GM18868 (cell line): ENCODE results near the gene ERMARD.

Source experiments
- ATAC-seq: cut with Tn5 transposase; IDR thresholded peaks from one replicate; pipeline ENCODE4 v1.9.1; 2021; ENCODE audit warnings: mild to moderate bottlenecking, moderate library complexity; ENCODE audit not compliant: unreplicated experiment

The ERMARD gene

DNA sequence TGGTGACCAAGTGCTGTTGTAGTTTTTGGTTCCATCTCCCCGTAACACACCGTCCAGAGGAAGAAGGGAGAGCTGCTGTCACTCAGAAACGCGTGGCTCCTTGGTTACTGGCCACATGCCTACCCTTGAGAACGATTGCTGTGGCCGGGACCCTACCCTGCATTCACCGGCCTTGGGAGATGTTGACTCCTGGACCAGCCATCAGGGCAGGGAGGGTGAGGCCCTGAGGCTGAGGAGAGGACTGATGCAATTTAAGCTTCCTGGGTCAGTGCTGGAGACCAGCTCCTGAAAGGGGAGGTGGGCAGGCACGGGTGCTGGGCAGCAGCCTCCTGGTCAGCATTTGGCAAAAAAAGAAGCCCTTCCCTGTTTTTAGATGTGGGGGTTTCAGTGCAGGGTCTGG lies 31.5 kb downstream of the ERMARD start:
- no peak for ATAC-seq

DNA sequence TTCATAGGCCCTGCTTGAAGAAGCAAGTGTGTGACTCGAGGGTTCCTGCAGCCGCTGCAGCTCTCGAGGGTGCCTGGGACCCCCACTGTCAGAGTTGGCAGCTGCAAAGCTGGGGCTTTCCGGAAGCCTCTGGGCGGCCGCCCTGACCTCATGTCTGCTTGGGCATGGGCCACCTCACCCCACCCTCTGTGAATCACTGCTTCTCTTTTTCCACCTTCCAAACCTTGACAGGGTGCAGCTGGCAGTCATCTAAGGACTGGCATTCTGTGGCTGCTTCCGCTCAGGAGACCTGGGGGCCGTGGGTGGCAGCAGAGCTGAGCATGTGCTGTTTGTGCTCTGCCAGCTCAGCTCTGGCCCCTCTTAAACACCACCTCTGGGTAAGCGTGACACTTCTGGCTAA lies 32.0 kb downstream of the ERMARD start:
- no peak for ATAC-seq

DNA sequence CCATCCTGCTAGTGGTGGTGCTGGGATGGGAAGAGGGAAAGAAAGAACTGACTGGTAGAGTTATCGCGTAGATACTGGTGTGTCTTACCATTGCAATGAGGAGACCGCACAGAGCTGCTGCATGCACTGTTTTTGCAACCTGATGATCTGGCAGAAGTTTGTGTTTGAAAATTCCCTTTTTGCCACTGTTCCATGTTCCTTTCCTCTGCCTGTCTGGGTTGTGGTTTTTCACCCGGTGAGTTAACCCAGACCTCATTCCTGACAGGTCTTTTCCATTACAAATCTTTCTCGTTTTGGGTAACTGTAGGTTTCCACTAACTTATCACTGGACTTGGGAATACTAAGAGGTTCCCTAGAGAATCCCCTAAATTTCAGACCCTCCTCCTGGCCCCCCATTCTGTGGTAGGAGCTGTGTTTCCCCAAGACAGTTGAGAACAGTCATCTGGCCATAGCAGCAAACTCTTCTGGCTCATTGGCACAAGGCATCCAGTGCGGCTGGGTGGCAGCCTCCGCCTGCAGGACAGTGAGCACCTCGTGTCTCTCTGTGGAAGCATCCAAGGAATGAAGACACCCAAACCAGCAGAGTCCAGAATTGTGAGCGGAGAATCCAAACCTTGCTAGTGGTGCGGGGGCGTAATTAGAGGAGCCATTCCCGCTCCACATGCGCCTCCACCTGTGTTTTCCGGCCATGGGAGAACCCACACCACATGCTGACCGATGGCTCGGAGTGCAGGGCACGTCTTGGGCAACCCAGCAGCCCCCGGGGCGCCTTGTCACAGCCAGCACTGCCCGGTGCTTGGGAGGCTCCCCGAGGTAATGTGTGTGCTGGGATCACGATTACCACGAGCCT lies 32.8 kb downstream of the ERMARD start:
- no peak for ATAC-seq

DNA sequence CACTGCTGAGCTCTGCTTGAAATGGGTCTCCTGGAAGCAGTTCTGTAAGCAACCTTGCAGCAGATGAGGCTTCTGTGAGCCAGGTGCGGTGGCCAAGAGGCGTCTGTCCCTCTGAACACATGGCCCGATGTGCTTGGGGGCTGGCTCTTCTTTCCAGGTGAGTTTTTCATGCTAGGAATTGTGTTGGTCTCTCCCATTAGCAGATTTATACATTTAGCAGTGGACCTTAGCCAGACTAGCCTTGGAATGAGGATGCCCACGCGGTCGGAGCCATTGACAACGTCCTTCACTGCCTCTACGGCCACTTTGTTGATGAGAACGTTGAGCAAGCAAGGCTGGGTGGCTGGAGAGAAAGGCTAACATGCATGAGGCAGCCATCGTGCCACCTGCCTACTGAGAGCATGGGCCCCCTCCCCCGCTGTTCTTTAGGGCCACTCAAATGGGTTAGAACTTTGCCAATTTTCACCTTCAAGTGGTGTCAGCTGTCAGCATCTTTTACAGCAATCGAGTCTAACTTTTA lies 33.5 kb downstream of the ERMARD start:
- no peak for ATAC-seq

DNA sequence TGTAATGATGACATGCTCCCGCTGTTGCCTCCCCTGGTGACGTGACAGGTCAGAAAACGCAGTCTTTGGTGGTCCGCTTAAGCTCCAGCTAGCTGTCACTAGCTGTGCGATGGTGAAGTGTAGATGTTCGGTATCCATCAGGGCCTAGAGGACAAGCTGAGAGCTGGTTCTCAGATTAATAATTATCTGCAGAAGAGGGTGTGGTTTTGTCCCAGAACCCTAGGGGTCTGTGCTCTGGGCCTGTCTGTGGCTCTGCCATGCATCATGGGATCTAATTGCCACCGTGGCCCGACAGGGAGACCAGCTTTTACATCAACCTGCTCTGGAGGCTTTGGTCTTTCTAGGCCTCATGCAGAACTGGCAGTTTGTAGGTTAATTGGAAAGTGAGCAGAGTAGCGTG lies 34.1 kb downstream of the ERMARD start:
- no peak for ATAC-seq

DNA sequence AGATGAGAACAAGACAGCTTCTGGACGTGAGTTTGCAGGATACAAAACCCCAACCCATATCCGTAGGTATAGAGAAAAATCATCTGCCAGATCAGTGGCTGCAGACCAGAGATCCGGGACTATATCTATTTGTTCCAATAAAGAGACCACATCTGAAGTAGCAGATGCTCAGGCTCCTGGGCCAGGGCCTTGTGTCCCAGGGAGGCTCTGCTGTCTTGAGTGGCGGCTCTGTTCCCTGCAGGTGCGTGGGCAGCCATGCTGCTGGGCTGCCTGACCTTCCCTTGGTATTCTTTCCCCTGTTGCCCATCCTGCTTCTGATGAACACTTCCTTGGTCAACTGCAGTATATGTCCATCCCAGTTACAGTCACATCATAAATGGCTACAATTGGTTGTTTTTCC lies 34.9 kb downstream of the ERMARD start:
- no peak for ATAC-seq

DNA sequence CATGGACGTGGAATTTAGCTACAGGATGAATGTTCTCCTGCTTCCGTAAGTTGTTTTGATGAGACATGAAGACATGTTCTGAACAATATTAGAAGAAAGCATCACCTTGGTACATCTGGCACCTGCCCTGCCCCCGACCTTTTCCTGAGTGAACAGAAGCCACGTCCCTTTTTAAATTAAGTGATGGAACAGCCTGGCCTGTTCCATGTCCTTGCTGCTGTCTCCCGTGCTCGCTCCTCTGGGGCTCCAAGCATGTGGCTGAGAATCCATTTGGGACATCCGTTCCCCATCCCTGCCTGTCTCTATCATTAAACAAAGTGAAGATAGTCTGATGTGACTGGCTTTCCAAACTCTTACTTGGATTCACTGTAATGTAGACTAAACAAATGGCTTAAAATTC lies 36.4 kb downstream of the ERMARD start:
- no peak for ATAC-seq

DNA sequence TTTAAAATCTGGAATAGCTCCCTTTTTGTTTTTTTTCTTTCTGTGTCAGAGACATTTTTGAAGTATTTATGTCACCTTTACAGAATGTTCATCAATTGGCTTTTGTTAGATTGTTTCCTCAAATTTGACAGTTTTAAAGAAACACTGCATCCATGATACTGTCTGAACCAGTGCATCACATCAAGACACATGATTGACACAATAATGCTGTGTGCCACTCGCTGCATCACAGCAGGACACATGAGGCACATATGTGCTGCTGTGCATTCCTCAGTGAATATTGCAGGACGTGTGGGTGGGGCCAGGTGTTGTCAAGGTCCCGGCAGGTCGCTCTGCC lies 37.4 kb downstream of the ERMARD start:
- ATAC-seq, result no peak

DNA sequence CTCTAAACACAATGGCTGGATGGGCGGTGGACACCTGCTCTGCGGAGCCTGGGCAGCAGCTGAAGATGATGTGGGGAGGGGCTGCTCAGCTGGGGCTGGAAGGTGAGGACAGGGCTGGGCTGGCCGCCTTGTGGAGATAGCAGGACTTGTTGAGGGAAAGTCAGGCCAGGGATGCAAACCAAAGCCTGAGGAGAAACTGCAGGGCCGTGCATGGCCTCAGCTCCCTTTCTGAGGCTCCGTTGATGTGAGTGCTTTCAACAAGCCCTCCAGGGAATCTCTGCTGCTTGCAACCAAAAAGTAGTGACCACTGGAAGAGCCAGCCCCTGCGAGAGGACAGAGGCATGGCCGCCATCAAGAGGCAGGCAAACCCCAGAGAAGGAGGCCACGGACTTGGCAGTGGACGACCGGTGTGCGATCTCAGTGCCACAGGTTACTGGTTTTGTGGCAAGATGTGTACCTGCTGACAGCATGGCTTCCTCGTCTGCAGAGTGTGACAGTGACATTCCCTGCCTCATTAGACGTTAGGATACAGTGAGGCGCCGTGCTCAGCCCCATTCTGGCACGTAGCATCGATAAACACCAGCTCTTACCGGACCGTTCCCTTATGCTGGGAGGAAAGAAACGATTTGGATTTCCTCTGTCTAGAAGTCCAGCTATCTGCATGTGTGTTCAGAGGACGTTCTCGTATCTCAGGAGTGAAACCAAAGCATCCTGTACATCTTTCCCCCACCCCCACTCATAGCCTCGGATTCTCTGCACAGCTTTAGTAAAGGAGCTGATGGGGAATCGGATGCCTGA lies 37.9 kb downstream of the ERMARD start:
- ATAC-seq, result no peak

DNA sequence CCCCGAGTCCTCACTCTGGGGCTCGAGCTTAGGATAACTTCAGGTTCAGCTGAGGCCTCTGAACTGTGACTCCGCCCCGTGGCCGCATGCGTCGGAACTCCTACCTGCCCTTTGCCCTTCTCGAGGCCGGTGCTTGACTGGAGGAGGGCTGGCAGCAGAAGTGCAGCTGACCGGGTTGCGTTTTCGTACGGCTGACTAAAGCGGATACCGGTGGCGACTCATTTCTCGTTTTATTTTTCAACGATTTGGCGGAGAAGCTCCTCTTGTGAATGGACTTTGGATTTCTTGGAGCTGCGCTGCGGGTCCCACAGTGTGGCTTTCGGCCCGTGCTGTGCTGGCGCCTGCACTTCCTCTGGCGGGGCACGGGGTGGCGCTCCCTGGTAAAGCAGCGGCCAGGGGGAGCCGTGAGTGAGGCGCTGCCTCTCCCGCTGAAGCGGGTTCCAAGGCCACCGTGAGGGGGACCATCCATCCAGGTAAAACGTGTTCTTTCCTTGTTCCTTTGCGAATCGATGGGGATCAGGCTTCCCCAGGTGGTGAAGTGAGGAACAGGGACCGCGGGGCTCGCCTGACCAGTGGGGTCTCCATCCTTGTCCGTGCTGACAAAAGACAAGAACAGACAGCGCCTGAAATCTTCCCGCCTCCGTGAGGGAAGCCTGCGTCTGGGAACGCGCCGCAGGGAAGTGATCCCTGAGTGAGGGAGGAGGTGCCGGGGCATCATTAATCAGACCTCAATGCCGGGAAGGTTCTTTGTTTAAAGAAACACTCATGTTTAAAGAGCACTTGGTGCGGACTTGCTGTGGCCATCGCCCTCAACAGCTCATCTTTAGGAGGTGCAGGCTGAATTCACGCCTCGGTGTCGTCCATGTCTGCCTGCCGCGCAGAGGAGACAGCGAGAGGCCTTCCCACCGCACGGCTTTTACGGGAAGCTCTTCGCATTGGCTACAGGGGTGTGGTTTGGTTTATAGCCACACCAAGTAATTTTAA lies 38.8 kb downstream of the ERMARD start:
- peak; percentile 98 for ATAC-seq

DNA sequence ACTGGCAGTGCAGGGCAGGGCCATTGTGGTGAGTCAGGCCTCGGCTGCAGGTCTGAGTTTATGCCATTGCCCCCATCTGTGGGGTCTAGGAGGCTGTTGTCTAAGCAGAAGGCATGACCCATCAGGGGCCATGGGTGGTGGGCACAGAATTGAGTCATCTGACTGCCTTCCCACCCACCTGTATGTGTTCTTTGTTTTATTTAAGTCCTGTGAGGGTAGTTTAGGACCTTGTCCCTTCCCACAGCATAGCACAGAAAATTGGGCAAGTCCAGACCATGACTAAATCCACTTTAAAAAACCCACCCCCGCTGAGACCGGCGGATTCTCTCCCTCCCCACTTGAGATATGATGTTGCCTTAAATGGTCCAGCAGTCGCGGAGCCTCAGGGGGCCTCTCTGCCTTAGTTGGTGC lies 40.3 kb downstream of the ERMARD start:
- ATAC-seq, result no peak

DNA sequence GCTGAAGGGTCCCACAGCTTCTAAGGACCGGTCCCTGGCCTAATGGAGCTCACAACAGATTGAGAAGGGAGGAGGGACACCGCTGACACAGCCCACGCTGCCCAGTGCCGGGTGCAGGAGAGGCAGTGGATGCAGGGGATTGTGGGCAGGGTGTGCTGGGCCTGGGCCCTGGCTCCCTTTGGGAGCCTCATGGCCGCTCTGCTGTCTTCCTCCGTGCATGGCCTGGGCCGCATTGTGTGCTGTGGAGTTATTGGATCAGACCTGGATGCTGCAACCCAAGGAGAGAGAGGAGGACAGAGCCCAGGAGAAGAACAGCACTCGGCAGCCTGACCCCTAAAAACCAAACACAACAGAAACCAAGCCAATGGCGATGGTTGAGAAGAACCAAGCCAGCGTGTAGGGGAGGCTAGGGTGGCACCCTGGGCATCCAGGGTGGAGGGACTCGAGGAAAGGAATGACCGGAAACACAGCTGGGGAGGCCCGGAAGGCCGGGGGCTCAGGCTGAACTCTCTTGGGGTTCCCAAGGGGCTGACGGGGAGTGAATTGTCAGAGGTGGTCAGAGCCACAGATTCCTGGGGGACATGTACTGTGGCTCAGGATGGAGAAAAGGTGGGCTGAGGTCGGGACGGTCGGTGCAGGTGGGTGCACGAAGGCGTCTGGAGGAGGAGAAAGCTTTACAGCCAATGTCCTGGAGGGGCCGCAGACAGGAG lies 41.0 kb downstream of the ERMARD start:
- no peak for ATAC-seq

DNA sequence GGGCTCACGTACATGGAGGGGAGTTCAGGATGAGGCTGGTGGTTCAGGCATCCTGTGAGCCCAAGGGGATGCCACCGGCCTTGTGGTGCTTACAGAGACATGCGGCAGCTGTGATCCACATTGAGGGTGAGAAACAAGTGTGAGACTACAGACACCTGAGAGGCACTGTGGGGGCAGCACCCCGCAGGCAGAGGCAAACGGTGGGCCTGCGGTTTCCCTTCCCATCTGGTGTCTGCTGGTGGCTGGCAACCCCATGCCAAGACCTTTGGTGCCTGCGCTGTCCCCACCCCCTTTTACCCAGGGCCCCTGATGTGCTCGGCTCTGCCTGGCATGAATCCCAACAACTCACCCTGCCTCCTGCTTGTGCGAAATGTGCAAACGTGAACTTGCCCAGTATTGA lies 42.0 kb downstream of the ERMARD start:
- no peak for ATAC-seq

DNA sequence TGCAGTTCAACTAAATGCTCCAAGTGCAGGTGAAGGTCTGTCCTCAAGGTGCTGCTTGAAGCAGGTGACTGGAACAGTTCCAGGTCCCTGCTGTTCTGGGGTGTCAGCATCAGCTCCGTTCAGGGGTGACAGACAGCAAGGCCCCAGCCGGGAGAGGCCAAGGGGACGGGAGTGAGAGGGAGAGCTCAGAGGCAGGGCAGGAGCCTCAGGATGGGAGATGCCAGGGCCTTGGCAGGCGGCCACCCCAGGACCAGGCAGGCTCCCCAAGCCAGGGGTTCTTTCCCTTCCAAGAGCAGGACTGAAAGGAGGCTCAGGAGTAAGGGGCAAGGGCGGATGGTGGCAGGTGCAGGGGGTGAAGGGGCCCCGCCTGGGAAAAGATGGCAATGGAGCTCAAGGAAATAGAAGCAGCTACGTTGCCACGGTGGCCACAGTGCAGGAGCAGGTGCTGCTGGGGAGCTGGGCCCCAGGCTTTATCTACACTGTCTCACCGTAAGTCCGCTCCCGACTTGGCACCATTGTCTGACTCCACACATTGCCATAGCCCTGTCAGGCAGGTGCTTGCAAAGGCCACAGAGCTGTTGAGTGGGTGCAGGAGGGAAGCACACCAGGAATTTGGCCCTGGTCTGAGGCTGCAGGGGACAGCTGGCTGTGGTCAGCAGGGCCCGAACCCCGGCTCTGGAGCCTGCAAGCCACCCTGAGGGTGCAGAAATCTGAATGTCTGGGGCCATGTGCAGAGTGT lies 43.1 kb downstream of the ERMARD start:
- no peak for ATAC-seq

DNA sequence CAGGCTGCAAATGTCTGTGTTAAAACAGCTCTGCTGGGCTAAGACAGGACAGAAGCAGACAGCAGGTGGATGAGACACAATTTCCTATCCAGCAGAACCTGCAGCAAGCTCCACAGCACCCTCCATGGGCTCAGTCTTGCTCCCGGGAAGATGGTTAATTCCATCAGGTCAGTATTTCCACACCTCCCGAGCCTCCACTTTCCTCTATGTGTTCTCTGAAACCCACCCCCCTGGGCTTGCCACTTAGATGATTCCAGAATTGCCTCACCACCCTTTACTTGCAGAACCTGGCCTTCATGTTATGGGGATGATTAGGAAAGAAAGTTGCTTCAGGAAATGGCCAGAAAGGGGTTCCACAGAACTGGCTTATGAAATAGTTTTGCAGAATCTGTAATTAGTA lies 43.8 kb downstream of the ERMARD start:
- ATAC-seq, result no peak

DNA sequence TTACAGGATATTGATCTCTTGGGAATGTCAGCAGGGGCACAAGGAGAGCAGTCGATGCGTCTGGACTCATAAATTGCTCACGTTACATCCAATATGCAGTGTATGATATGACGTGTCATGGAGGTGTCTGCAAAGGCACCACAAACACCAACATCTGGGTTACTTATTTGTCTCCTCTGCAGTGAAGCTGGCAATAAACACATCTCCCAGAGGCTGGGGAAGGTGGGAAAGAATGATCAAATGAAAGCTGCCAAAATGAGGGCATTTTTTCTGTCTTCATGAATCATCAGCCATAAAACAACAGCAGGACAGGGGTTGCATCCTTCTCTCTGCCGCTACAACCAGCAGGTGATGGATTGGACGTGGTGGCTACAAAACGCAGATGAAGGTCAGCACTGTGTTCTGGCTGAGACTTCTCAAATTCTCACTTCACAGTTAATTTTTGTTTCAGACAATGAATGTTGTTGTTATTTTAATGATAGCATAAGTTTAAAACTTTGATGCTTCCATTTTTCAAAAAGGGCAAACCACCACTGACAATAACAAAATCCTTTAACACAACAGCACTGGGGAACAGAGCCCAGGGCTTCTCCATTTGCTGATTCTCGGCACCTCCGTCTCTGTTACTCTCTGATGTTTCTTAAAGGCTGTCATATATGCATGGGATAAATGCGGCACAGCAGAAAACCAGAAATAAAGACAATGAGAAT lies 47.5 kb downstream of the ERMARD start:
- ATAC-seq, result no peak

DNA sequence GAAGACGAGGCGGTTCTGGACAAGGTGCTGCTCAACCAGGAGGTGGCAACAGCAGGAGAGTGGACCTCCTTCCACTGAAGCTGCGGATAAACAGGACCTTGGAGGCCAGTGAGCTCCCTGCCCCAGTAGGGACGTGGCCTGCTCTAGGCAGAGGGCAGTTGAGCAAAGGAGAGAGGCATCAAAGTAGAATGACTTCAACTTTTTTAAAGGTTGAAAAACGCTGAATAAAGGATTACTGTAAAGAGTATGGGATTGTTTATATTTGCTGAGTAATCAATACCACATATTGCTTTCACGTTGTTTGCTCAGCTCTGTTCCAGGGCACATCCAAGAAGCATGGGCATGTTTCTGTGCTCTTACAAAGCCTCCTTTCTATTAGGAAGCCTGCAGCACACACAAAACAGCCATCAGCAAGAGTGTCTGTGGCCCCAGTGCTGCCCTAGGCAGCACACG lies 48.1 kb downstream of the ERMARD start:
- ATAC-seq, result no peak

DNA sequence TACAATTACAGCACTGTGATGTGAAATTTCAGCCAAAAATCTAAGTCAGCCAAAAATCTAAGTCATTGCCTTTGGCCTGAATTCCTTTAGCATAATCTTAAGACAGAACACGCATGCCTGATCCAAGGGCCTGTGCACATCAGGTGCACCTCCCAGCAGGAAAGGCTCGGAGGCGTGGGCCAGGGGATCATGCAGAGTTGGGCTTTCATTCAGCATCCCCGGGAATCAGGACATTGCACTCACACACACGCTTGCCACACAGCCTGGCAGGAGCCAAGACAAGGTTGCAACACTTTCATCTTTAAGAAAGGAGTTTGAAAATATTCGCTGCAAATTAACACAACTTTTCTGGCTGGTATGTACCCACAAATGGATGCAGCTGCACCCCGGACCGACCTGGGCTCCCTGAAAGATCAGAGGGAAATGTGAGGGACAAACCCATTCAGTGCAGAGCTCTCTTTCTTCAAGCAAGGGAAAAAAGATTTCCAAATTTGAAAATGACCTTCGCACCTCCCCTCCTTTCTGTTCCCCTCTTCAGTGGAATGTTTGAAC lies 48.8 kb downstream of the ERMARD start:
- no peak for ATAC-seq
